GM12891 (cell line): ENCODE measurements around the gene RANBP1.

Experiments
- POLR2A ChIP-seq: IDR thresholded peaks from 2 replicates; pipeline ENCODE4 v1.6.1; 2011; ENCODE audit warnings: low read depth, low read length, control low read depth
- POLR2AphosphoS5 ChIP-seq: IDR thresholded peaks from 2 replicates; pipeline ENCODE4 v1.6.1; 2011; ENCODE audit warnings: low read depth, low read length, control low read depth
- POU2F2 ChIP-seq: IDR thresholded peaks from 2 replicates; pipeline ENCODE4 v1.6.1; 2011; ENCODE audit warnings: low read depth, mild to moderate bottlenecking, control low read depth, low read length, moderate library complexity
- SPI1 ChIP-seq: IDR thresholded peaks from 2 replicates; pipeline ENCODE4 v1.6.1; 2011; ENCODE audit warnings: low read depth, low read length, control low read depth
- TAF1 ChIP-seq: IDR thresholded peaks from 2 replicates; pipeline ENCODE4 v1.6.1; 2011; ENCODE audit warnings: low read depth, low read length, control low read depth

DNA sequence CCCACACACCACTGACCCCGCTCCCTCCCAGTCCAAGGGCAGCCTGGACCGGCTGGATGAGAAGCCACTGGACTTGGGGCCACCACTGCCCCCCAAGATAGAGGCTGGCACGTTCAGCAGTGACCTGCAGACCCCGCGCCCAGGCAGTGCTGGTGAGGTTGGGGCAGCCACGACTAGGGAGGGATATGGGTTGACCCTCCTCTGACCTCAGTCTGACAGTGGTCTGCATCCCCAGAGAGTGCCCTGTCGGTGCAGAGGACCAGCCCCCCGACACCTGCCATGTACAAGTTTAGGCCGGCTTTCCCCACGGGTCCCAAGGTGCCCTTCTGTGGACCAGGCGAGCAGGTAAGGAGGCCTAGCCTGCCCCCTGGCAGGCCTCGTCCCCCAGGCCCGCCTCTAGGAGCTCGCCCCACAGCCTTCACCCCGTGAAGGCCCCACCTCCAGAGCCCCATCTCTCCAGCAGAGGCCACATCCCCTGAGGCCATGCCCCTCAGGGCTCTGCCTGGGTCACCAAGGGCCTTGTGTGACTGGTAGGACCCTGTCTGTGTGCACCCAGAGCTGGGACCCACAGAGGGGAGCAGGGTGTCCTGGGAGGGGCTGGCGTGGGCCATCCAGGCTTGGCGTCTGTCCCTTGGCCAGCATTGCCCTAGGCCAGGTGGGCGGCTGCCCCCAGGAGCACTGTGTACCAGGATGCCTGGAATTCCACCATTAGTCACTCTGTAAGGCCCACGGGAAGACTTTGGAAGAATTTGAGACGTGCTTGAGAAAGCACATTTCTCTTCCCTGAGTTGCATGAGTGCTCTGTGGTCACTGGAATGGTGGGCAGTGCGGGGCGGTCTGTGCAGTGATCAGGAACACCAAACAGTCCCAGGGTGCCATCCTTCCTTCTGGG is 25.5 kb downstream of the RANBP1 start:
- TF ChIP-seq POU2F2, result no peak
- no peak for TF ChIP-seq POLR2AphosphoS5
- no peak for TF ChIP-seq POLR2A
- no peak for TF ChIP-seq TAF1
- TF ChIP-seq SPI1, result no peak
